ENCODE data around the gene TOM1L1.

Gene TOM1L1

DNA sequence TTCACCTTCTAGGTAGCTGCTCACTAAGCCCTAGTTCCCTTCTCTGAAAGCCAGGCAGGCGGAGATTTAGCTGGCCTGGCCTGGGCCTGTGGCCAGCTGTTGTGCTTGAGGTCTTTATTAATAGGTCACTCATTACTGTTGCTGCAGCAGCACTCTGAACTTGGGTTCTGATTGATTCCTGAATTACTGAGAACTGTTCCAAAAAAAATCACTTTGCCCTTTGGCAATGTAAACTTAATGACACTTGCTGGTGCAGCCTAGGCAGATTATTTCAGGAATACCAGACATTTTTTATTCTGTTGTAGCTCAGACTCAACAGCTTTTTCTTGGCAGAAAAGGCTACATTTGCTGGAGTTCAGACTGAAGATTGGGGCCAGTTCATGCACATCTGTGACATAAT is 2.7 kb downstream of the TOM1L1 start:
- CTCF ChIA-PET = interaction anchor here (1.1 kb wide), 1 partner anchor 13 kb away, joined by 3 read pairs; no protein-coding TSS in a partner anchor
- POLR2A ChIA-PET = no interaction called here
- no peak for DNase-seq (ENCODE audit: extremely low spot score)
- TF ChIP-seq, protein P1, sequence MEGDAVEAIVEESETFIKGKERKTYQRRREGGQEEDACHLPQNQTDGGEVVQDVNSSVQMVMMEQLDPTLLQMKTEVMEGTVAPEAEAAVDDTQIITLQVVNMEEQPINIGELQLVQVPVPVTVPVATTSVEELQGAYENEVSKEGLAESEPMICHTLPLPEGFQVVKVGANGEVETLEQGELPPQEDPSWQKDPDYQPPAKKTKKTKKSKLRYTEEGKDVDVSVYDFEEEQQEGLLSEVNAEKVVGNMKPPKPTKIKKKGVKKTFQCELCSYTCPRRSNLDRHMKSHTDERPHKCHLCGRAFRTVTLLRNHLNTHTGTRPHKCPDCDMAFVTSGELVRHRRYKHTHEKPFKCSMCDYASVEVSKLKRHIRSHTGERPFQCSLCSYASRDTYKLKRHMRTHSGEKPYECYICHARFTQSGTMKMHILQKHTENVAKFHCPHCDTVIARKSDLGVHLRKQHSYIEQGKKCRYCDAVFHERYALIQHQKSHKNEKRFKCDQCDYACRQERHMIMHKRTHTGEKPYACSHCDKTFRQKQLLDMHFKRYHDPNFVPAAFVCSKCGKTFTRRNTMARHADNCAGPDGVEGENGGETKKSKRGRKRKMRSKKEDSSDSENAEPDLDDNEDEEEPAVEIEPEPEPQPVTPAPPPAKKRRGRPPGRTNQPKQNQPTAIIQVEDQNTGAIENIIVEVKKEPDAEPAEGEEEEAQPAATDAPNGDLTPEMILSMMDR (IDR thresholded peaks at IDR 0.05; ENCODE audit: control extremely low read depth, extremely low read depth, low read depth, missing control alignments) = no peak

DNA sequence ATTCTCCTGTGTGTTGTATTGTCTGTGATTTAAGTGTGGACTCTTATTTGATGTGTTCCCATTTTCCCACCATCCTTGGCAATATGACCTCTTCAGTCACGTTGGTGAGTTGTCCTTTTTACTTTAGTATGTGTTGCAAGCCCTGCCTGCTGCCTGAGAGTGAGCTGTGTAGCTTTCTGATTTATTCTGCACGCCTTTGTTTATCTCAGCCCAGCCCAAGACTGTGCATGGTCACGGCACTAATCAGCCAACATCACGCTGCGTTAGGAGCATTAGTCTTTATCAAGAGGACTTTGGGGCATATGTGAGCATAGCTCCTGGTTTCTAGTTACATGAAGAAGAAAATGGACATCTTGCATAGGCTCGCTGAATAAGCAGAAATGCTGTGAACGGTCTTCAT is 6.0 kb downstream of the TOM1L1 start:
- ChIA-PET POLR2A (no interaction called here), CTCF (no interaction called here)
- DNase-seq (ENCODE audit: extremely low spot score) = no peak
- TF ChIP-seq, protein P1 (IDR thresholded peaks at IDR 0.05; ENCODE audit: control extremely low read depth, extremely low read depth, low read depth, missing control alignments) = no peak

DNA sequence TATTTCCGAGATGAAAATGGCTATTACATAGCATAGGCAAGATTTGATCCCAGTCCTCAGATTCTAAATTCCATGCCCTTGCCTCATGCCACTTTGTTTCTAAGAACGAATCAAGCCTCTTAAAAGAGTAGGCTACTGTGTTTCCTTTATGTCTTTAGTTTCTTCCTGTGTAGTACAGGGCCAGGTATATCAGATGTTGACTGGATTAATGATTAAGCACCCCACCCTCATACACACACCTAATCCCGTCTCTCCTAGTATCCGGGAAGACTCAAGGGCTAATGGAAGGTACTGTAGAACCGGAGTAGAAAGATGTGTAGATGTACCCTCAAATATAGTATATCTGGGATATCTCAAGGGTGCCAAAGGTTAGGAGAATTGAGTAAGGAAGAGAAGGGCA is 6.7 kb downstream of the TOM1L1 start:
- CTCF ChIA-PET = no interaction called here
- TF ChIP-seq, protein P1 (IDR thresholded peaks at IDR 0.05; ENCODE audit: control extremely low read depth, extremely low read depth, low read depth, missing control alignments) = no peak
- POLR2A ChIA-PET = no interaction called here
- DNase-seq (ENCODE audit: extremely low spot score) = no peak

DNA sequence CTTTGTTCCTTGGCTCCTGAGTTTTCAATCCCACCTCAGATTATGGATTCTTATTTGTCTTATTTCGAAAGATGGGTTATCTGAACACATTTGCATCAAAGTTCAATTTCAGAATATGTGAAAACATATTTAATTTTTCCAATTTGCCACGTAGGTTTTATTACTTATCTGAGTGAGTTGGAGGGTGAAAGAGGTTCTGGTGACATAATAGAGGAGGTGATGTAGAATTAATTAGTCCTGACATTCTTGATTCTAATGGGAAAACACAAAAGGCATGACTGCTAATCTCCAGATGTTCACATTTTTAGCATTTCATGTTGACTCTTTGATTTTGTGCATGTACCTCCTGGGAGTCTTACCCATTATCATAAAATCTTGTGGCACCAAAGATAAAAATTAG is 9.1 kb downstream of the TOM1L1 start:
- ChIA-PET POLR2A (no interaction called here), CTCF (interaction anchor here (1.0 kb wide), 1 partner anchor 447 kb away, joined by 3 read pairs; no protein-coding TSS in a partner anchor)
- TF ChIP-seq, protein P1 (IDR thresholded peaks at IDR 0.05; ENCODE audit: control extremely low read depth, extremely low read depth, low read depth, missing control alignments) = no peak
- DNase-seq (ENCODE audit: extremely low spot score) = no peak

DNA sequence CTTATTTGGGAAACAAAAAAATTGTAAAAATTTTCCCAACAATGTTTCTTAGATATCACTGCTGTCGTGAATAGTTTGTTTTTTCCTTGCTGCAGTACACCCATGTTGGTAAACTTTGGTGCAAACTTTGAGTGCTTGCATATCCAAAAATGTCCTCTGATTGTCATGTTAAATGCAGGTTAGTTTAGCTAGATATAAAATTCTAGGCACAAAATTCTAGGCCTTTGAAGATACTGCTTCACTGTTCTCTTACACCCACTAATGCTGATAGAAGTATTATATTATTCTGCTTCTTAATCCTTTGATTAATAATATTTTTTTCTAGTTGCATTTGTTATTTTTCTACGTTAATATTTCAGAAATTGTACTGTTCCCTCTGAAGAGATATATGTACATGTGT is 16.1 kb downstream of the TOM1L1 start:
- ChIA-PET POLR2A (no interaction called here), CTCF (interaction anchor here (1.3 kb wide), 1 partner anchor 14 kb away, joined by 3 read pairs; no protein-coding TSS in a partner anchor)
- TF ChIP-seq, protein P1 (IDR thresholded peaks at IDR 0.05; ENCODE audit: control extremely low read depth, extremely low read depth, low read depth, missing control alignments) = no peak

DNA sequence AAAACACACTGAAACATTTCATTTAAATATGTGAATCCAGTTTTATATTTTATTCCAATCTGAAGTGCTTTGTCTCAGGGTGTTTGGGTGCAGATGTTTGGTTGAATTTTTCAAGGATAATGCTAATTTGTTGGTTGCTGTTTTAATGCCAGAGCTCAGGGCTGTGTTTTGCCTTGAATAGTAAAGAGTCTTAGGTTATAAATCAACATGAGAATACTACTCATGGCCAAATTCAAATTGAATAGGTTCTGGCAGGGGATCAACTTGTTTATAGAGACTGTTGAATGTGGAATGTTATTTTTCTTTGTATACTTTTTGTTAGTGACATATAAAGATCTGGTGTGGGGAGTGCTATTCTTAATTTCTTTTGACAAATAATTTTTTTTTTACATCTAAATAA is 18.8 kb downstream of the TOM1L1 start:
- POLR2A ChIA-PET = no interaction called here
- CTCF ChIA-PET = no interaction called here
- TF ChIP-seq, protein P1 (IDR thresholded peaks at IDR 0.05; ENCODE audit: control extremely low read depth, extremely low read depth, low read depth, missing control alignments) = no peak

More for the DNA sequence above, 16.1 kb downstream of the TOM1L1 start:
- no peak for DNase-seq (ENCODE audit: extremely low spot score)

DNA sequence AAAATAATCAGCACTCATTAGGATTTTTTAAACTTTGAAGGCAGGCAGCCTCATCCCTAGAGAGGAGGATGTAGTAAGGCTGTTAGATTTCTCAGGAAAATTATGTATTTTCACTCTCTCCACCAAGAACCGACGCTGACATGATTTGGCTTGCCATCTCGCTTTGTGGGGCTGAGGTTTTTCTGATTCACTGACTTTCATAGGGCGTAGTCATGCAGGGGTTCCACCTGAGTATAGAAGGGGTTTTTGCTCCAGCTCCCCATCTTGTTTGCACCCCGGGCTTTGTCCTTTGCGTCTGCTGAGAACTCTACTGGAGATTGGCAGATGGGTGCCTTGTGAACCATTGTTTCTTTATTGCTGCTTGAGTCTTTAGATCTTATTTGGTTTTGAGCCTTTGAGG is 20.2 kb downstream of the TOM1L1 start:
- ChIA-PET CTCF (no interaction called here), POLR2A (no interaction called here)
- TF ChIP-seq, protein P1 (IDR thresholded peaks at IDR 0.05; ENCODE audit: control extremely low read depth, extremely low read depth, low read depth, missing control alignments) = no peak
- DNase-seq (ENCODE audit: extremely low spot score) = no peak

More for the DNA sequence above, 18.8 kb downstream of the TOM1L1 start:
- no peak for DNase-seq (ENCODE audit: extremely low spot score)

All from GM10248 (cell line).